ENCODE data around the gene PFDN5. TPM values are rescaled to one million over a fixed set of nuclear protein-coding genes. Genes with fewer than 3 reads are reported as not detected.

The PFDN5 gene
- total RNA-seq, 4 donors from 2014 or later: 522 to 562 (median 543) TPM

GRCh38 chr12:53255996-53256395 is 39.3 kb upstream of the PFDN5 start:
- intact Hi-C loops (cut with DNase I; ENCODE audit: low total_unique reads): no loop called here
- DNase-seq (ENCODE audit: low spot score in 2 of 2): no peak
- no peak overlapping the region for H3K4me3 ChIP-seq (ENCODE audit: low read depth, poor library complexity, severe bottlenecking)
- TF ChIP-seq CTCF (IDR thresholded peaks at IDR 0.05) (no peak), POLR2A (IDR thresholded peaks at IDR 0.05) (no peak)
- 79 to 83% methylated on average over 3 of the region's 3 CpGs for WGBS, 2 donors

- TF ChIP-seq POLR2A (IDR thresholded peaks at IDR 0.05) (no peak), CTCF (IDR thresholded peaks at IDR 0.05) (no peak)
- H3K4me3 ChIP-seq (ENCODE audit: low read depth, poor library complexity, severe bottlenecking): no peak overlapping the region
- no peak for DNase-seq (ENCODE audit: low spot score in 2 of 2)
- WGBS, 2 donors: 74 to 76% methylated on average over 7 of the region's 7 CpGs
- intact Hi-C loops (cut with DNase I; ENCODE audit: low total_unique reads): no loop called here
Measured at GRCh38 chr12:53258541-53259539, 36.5 kb upstream of the PFDN5 start.

- no peak overlapping the region for H3K4me3 ChIP-seq (ENCODE audit: low read depth, poor library complexity, severe bottlenecking)
- intact Hi-C loops (cut with DNase I; ENCODE audit: low total_unique reads): no loop called here
- DNase-seq (ENCODE audit: low spot score in 2 of 2): no peak
- TF ChIP-seq CTCF (IDR thresholded peaks at IDR 0.05) (no peak), POLR2A (IDR thresholded peaks at IDR 0.05) (no peak)
- WGBS, 2 donors: 84 to 92% methylated on average over 6 of the region's 6 CpGs
Measured at GRCh38 chr12:53259891-53260290, 35.5 kb upstream of the PFDN5 start.

GRCh38 chr12:53265783-53266182 is 29.6 kb upstream of the PFDN5 start:
- 81% methylated on average over 2 of the region's 2 CpGs for WGBS, 2 donors
- H3K4me3 ChIP-seq (ENCODE audit: low read depth, poor library complexity, severe bottlenecking): no peak overlapping the region

GRCh38 chr12:53267306-53267998 is 27.9 kb upstream of the PFDN5 start:
- intact Hi-C loops (cut with DNase I; ENCODE audit: low total_unique reads): no loop called here
- TF ChIP-seq CTCF (IDR thresholded peaks at IDR 0.05) (no peak), POLR2A (IDR thresholded peaks at IDR 0.05) (no peak)
- WGBS, 2 donors: 40 to 42% methylated on average over 18 of the region's 18 CpGs
- peak overlapping the region; percentile 60 for H3K4me3 ChIP-seq (ENCODE audit: low read depth, poor library complexity, severe bottlenecking)
- DNase-seq (ENCODE audit: low spot score in 2 of 2): no peak

More at GRCh38 chr12:53265783-53266182, 29.6 kb upstream of the PFDN5 start:
- intact Hi-C loops (cut with DNase I; ENCODE audit: low total_unique reads): no loop called here
- no peak for DNase-seq (ENCODE audit: low spot score in 2 of 2)
- TF ChIP-seq POLR2A (IDR thresholded peaks at IDR 0.05): no peak
- no peak for TF ChIP-seq CTCF (IDR thresholded peaks at IDR 0.05)
